ENCODE data around the gene APOB.

The APOB gene

DNA sequence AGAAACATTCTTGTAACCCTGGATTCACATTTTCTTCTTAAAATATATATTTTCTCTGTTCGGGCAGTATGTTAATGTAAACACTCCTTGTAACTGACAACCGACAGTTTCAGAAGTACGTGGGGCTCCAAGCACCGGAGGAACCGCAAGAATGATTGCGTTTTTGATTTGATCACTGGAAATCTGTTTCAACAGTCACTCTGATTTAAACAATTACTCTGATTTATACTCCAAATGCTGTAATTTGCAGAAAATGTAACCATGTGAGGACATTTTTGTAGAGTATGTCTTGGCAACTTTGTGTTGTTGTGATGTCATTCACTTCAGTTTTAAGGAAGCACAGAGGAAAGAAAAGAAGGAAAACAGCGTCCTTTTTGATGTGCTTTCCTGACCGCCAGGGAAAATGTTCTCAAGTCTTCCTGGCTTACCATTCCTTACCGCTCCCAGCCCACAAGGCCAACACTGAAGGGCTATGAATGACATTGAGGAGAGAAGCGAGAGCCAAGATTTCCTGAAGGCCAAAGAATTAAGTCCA lies 77.7 kb downstream of the APOB start:
- H3K23ac ChIP-seq (ENCODE audit: low read length), result no peak overlapping the region
- H3K9ac ChIP-seq (ENCODE audit: low read length), result no peak overlapping the region
- no peak overlapping the region for H4K5ac ChIP-seq (ENCODE audit: low read length)
- no peak overlapping the region for H2BK15ac ChIP-seq (replicated peaks; ENCODE audit: low read depth)
- no peak overlapping the region for H4K8ac ChIP-seq (ENCODE audit: low read depth, low read length)
- no peaks in the 10 kb centered on the region for H3K79me2 ChIP-seq (ENCODE audit: control insufficient read depth, insufficient read depth, low read length)
- H3K4me2 ChIP-seq (ENCODE audit: low read length), result no peak overlapping the region
- H3K18ac ChIP-seq (ENCODE audit: low read length), result no peak overlapping the region
- H2BK5ac ChIP-seq (ENCODE audit: low read length), result no peak overlapping the region
- no peak for DNase-seq
- H2AK5ac ChIP-seq (ENCODE audit: low read length), result no peak overlapping the region
- no CpG with 5 or more reads among the region's 10 CpGs for WGBS (ENCODE audit: extremely low coverage, insufficient coverage, low lambda C conversion rate)
- H3K4ac ChIP-seq (ENCODE audit: low read depth, low read length), result no peak overlapping the region
- no peaks in the 10 kb centered on the region for H3K79me1 ChIP-seq (ENCODE audit: low read length)
- H3K4me1 ChIP-seq (ENCODE audit: control insufficient read depth, low read depth, low read length), result no peaks in the 10 kb centered on the region
- H3K27me3 ChIP-seq (ENCODE audit: insufficient read depth, low read length, poor library complexity), result no peaks in the 10 kb centered on the region
- no peaks in the 10 kb centered on the region for H3K36me3 ChIP-seq (ENCODE audit: control insufficient read depth, insufficient read depth, low read length)
- no peak overlapping the region for H3K56ac ChIP-seq (ENCODE audit: low read length)
- no peak overlapping the region for H2BK120ac ChIP-seq (ENCODE audit: low read depth, low read length)
- H3K27ac ChIP-seq (ENCODE audit: low read depth, low read length), result no peak overlapping the region
- H3K4me3 ChIP-seq (ENCODE audit: low read length), result no peak overlapping the region

GRCh38 chr2:20965221-20965620 lies 78.7 kb downstream of the APOB start:
- Histone ChIP-seq H3K56ac (ENCODE audit: low read length) (no peak overlapping the region), H4K8ac (ENCODE audit: low read depth, low read length) (no peak overlapping the region), H3K18ac (ENCODE audit: low read length) (no peak overlapping the region), H2BK15ac (replicated peaks; ENCODE audit: low read depth) (no peak overlapping the region), H2BK5ac (ENCODE audit: low read length) (no peak overlapping the region), H2AK5ac (ENCODE audit: low read length) (no peak overlapping the region), H2BK120ac (ENCODE audit: low read depth, low read length) (no peak overlapping the region), H3K4me3 (ENCODE audit: low read length) (no peak overlapping the region), H3K23ac (ENCODE audit: low read length) (peak overlapping the region; percentile 35), H4K5ac (ENCODE audit: low read length) (no peak overlapping the region), H3K79me1 (ENCODE audit: low read length) (no peaks in the 10 kb centered on the region), H3K4me2 (ENCODE audit: low read length) (no peak overlapping the region), H3K27me3 (ENCODE audit: insufficient read depth, low read length, poor library complexity) (no peaks in the 10 kb centered on the region), H3K27ac (ENCODE audit: low read depth, low read length) (no peak overlapping the region), H3K4ac (ENCODE audit: low read depth, low read length) (no peak overlapping the region), H3K36me3 (ENCODE audit: control insufficient read depth, insufficient read depth, low read length) (no peaks in the 10 kb centered on the region), H3K79me2 (ENCODE audit: control insufficient read depth, insufficient read depth, low read length) (no peaks in the 10 kb centered on the region), H3K4me1 (ENCODE audit: control insufficient read depth, low read depth, low read length) (no peaks in the 10 kb centered on the region), H3K9ac (ENCODE audit: low read length) (no peak overlapping the region)
- no peak for DNase-seq
- no CpG with 5 or more reads among the region's 5 CpGs for WGBS (ENCODE audit: extremely low coverage, insufficient coverage, low lambda C conversion rate)

DNA sequence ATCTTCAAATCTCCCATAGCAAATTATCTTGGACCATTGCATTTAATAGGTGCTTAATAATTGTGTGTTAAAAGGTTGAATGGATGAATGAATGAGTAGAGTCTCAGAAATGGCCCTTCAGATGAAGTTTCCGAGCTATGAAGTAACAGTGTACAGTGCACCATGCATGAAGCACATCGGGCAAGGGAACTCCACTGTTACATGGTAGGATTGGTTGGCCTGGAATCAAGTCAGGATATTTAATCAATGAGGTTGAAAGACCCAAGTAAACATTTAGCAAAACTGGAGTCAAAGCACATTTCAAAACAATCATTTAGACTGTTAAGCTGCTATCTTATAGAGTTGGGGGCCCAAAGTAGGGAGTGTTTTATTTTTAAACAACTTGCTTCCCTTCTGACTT lies 80.0 kb downstream of the APOB start:
- WGBS (ENCODE audit: extremely low coverage, insufficient coverage, low lambda C conversion rate), result no CpG with 5 or more reads among the region's 2 CpGs
- Histone ChIP-seq H3K79me2 (ENCODE audit: control insufficient read depth, insufficient read depth, low read length) (no peaks in the 10 kb centered on the region), H3K4me3 (ENCODE audit: low read length) (no peak overlapping the region), H3K27me3 (ENCODE audit: insufficient read depth, low read length, poor library complexity) (no peaks in the 10 kb centered on the region), H4K8ac (ENCODE audit: low read depth, low read length) (no peak overlapping the region), H4K5ac (ENCODE audit: low read length) (no peak overlapping the region), H3K4ac (ENCODE audit: low read depth, low read length) (no peak overlapping the region), H2AK5ac (ENCODE audit: low read length) (no peak overlapping the region), H3K36me3 (ENCODE audit: control insufficient read depth, insufficient read depth, low read length) (no peaks in the 10 kb centered on the region), H2BK5ac (ENCODE audit: low read length) (no peak overlapping the region), H3K4me1 (ENCODE audit: control insufficient read depth, low read depth, low read length) (no peaks in the 10 kb centered on the region), H3K56ac (ENCODE audit: low read length) (no peak overlapping the region), H3K9ac (ENCODE audit: low read length) (no peak overlapping the region), H3K4me2 (ENCODE audit: low read length) (no peak overlapping the region), H2BK120ac (ENCODE audit: low read depth, low read length) (no peak overlapping the region), H3K23ac (ENCODE audit: low read length) (no peak overlapping the region), H3K27ac (ENCODE audit: low read depth, low read length) (no peak overlapping the region), H3K79me1 (ENCODE audit: low read length) (no peaks in the 10 kb centered on the region), H3K18ac (ENCODE audit: low read length) (no peak overlapping the region), H2BK15ac (replicated peaks; ENCODE audit: low read depth) (no peak overlapping the region)
- no peak for DNase-seq

GRCh38 chr2:20962939-20963557 lies 80.8 kb downstream of the APOB start:
- H3K79me2 ChIP-seq (ENCODE audit: control insufficient read depth, insufficient read depth, low read length), result no peaks in the 10 kb centered on the region
- H3K4me2 ChIP-seq (ENCODE audit: low read length), result no peak overlapping the region
- no peak overlapping the region for H4K8ac ChIP-seq (ENCODE audit: low read depth, low read length)
- H2AK5ac ChIP-seq (ENCODE audit: low read length), result no peak overlapping the region
- H3K27ac ChIP-seq (ENCODE audit: low read depth, low read length), result no peak overlapping the region
- H3K23ac ChIP-seq (ENCODE audit: low read length), result no peak overlapping the region
- DNase-seq, result peak; percentile 80
- H3K9ac ChIP-seq (ENCODE audit: low read length), result no peak overlapping the region
- H4K5ac ChIP-seq (ENCODE audit: low read length), result no peak overlapping the region
- H3K18ac ChIP-seq (ENCODE audit: low read length), result no peak overlapping the region
- no peak overlapping the region for H3K56ac ChIP-seq (ENCODE audit: low read length)
- H3K36me3 ChIP-seq (ENCODE audit: control insufficient read depth, insufficient read depth, low read length), result no peaks in the 10 kb centered on the region
- H2BK15ac ChIP-seq (replicated peaks; ENCODE audit: low read depth), result no peak overlapping the region
- no CpG with 5 or more reads among the region's 5 CpGs for WGBS (ENCODE audit: extremely low coverage, insufficient coverage, low lambda C conversion rate)
- H3K4ac ChIP-seq (ENCODE audit: low read depth, low read length), result no peak overlapping the region
- H2BK5ac ChIP-seq (ENCODE audit: low read length), result no peak overlapping the region
- H2BK120ac ChIP-seq (ENCODE audit: low read depth, low read length), result no peak overlapping the region
- no peaks in the 10 kb centered on the region for H3K4me1 ChIP-seq (ENCODE audit: control insufficient read depth, low read depth, low read length)
- no peaks in the 10 kb centered on the region for H3K27me3 ChIP-seq (ENCODE audit: insufficient read depth, low read length, poor library complexity)
- no peaks in the 10 kb centered on the region for H3K79me1 ChIP-seq (ENCODE audit: low read length)
- H3K4me3 ChIP-seq (ENCODE audit: low read length), result no peak overlapping the region

- no peaks in the 10 kb centered on the region for H3K27me3 ChIP-seq (ENCODE audit: insufficient read depth, low read length, poor library complexity)
- H2BK5ac ChIP-seq (ENCODE audit: low read length), result no peak overlapping the region
- no peaks in the 10 kb centered on the region for H3K4me1 ChIP-seq (ENCODE audit: control insufficient read depth, low read depth, low read length)
- no peak overlapping the region for H2BK120ac ChIP-seq (ENCODE audit: low read depth, low read length)
- no peak overlapping the region for H4K8ac ChIP-seq (ENCODE audit: low read depth, low read length)
- no peak overlapping the region for H3K4me2 ChIP-seq (ENCODE audit: low read length)
- no peak overlapping the region for H4K5ac ChIP-seq (ENCODE audit: low read length)
- H2AK5ac ChIP-seq (ENCODE audit: low read length), result no peak overlapping the region
- no peaks in the 10 kb centered on the region for H3K79me1 ChIP-seq (ENCODE audit: low read length)
- H3K36me3 ChIP-seq (ENCODE audit: control insufficient read depth, insufficient read depth, low read length), result no peaks in the 10 kb centered on the region
- no peak for DNase-seq
- no peak overlapping the region for H3K56ac ChIP-seq (ENCODE audit: low read length)
- no peak overlapping the region for H3K18ac ChIP-seq (ENCODE audit: low read length)
- H3K4me3 ChIP-seq (ENCODE audit: low read length), result no peak overlapping the region
- H3K27ac ChIP-seq (ENCODE audit: low read depth, low read length), result no peak overlapping the region
- no peak overlapping the region for H3K9ac ChIP-seq (ENCODE audit: low read length)
- H3K23ac ChIP-seq (ENCODE audit: low read length), result no peak overlapping the region
- H3K79me2 ChIP-seq (ENCODE audit: control insufficient read depth, insufficient read depth, low read length), result no peaks in the 10 kb centered on the region
- no peak overlapping the region for H2BK15ac ChIP-seq (replicated peaks; ENCODE audit: low read depth)
- no peak overlapping the region for H3K4ac ChIP-seq (ENCODE audit: low read depth, low read length)
- WGBS (ENCODE audit: extremely low coverage, insufficient coverage, low lambda C conversion rate), result no CpG with 5 or more reads among the region's 7 CpGs
These were observed 82.0 kb downstream of the APOB start for GRCh38 chr2:20961858-20962257.

- H4K8ac ChIP-seq (ENCODE audit: low read depth, low read length), result no peak overlapping the region
- H3K9ac ChIP-seq (ENCODE audit: low read length), result no peak overlapping the region
- H2AK5ac ChIP-seq (ENCODE audit: low read length), result no peak overlapping the region
- no peak overlapping the region for H3K4ac ChIP-seq (ENCODE audit: low read depth, low read length)
- no peak overlapping the region for H3K18ac ChIP-seq (ENCODE audit: low read length)
- no peak overlapping the region for H3K4me3 ChIP-seq (ENCODE audit: low read length)
- H3K79me2 ChIP-seq (ENCODE audit: control insufficient read depth, insufficient read depth, low read length), result no peaks in the 10 kb centered on the region
- H3K4me1 ChIP-seq (ENCODE audit: control insufficient read depth, low read depth, low read length), result no peaks in the 10 kb centered on the region
- no peak overlapping the region for H3K23ac ChIP-seq (ENCODE audit: low read length)
- H4K5ac ChIP-seq (ENCODE audit: low read length), result no peak overlapping the region
- H3K4me2 ChIP-seq (ENCODE audit: low read length), result no peak overlapping the region
- DNase-seq, result no peak
- H2BK15ac ChIP-seq (replicated peaks; ENCODE audit: low read depth), result no peak overlapping the region
- H2BK5ac ChIP-seq (ENCODE audit: low read length), result no peak overlapping the region
- no CpG with 5 or more reads among the region's 4 CpGs for WGBS (ENCODE audit: extremely low coverage, insufficient coverage, low lambda C conversion rate)
- H3K27ac ChIP-seq (ENCODE audit: low read depth, low read length), result no peak overlapping the region
- H3K56ac ChIP-seq (ENCODE audit: low read length), result no peak overlapping the region
- no peaks in the 10 kb centered on the region for H3K79me1 ChIP-seq (ENCODE audit: low read length)
- H3K36me3 ChIP-seq (ENCODE audit: control insufficient read depth, insufficient read depth, low read length), result no peaks in the 10 kb centered on the region
- H3K27me3 ChIP-seq (ENCODE audit: insufficient read depth, low read length, poor library complexity), result no peaks in the 10 kb centered on the region
- H2BK120ac ChIP-seq (ENCODE audit: low read depth, low read length), result no peak overlapping the region
These were observed 83.9 kb downstream of the APOB start for GRCh38 chr2:20960003-20960402.

All from mesendoderm (in vitro differentiated cells).